Fibroblast of pulmonary artery (primary cell): ENCODE measurements around the gene PCDHGC5.
A peak's percentile ranks its signal among the peaks of the same experiment; 100 is the strongest.

Experiments
- DNase-seq: peaks from one replicate; pipeline ENCODE4 v3.0.0-alpha.2; 2010; ENCODE audit warnings: low read depth
- H3K4me3 ChIP-seq: replicated peaks from 2 replicates; pipeline ENCODE4 v1.5.1; 2011; ENCODE audit warnings: low read depth, mild to moderate bottlenecking, control low read depth, low read length, moderate library complexity
- CTCF ChIP-seq: IDR thresholded peaks from 2 replicates; pipeline ENCODE4 v1.5.1; 2011; ENCODE audit warnings: mild to moderate bottlenecking, control low read depth, low read length, inconsistent platforms; ENCODE audit errors: missing control alignments

The PCDHGC5 gene

GRCh38 chr5:141508440-141508797 is 19.5 kb downstream of the PCDHGC5 start:
- DNase-seq, result peak; percentile 49
- H3K4me3 ChIP-seq, result peak overlapping the region; percentile 44
- no peak for TF ChIP-seq CTCF

GRCh38 chr5:141508798-141509611 is 20.1 kb downstream of the PCDHGC5 start:
- TF ChIP-seq CTCF, result no peak
- DNase-seq, result peak; percentile 96

GRCh38 chr5:141510160-141510559 is 21.3 kb downstream of the PCDHGC5 start:
- no peak overlapping the region for H3K4me3 ChIP-seq
- TF ChIP-seq CTCF, result no peak
- DNase-seq, result no peak

More at GRCh38 chr5:141508798-141509611, 20.1 kb downstream of the PCDHGC5 start:
- H3K4me3 ChIP-seq, result peak overlapping the region; percentile 44

GRCh38 chr5:141510850-141511601 is 22.1 kb downstream of the PCDHGC5 start:
- DNase-seq, result no peak
- TF ChIP-seq CTCF, result no peak
- no peak overlapping the region for H3K4me3 ChIP-seq

- no peak for DNase-seq
- H3K4me3 ChIP-seq, result no peak overlapping the region
- TF ChIP-seq CTCF, result no peak
Measured at GRCh38 chr5:141511771-141512325, 23.0 kb downstream of the PCDHGC5 start.

- peak overlapping the region; percentile 45 for H3K4me3 ChIP-seq
- peak; percentile 79 for TF ChIP-seq CTCF
- peak; percentile 63 for DNase-seq
Measured at GRCh38 chr5:141512390-141512910, 23.6 kb downstream of the PCDHGC5 start.
